Neural progenitor cell (in vitro differentiated cells): Measurements from ENCODE around the gene RSAD2. TPM values are rescaled to one million over a fixed set of nuclear protein-coding genes. Genes with fewer than 3 reads are reported as not detected.
"Not testable (repeated sequence)": the region's sequence is repeated elsewhere in the genome, so short reads cannot be mapped to it uniquely, and the experiment has no call there.

Experiments
- DNase-seq: peaks from one replicate; pipeline ENCODE4 v3.0.0-alpha.2; 2016; ENCODE audit warnings: low spot score
- H2AFZ ChIP-seq: fragments of 200-600 bp; sonication (generic); replicated peaks from 2 replicates; pipeline ENCODE4 v1.6.1; 2016; ENCODE audit warnings: antibody characterized with exemption
- H3F3A ChIP-seq: fragments of 200-600 bp; sonication (generic); 2 replicates; pipeline ENCODE4 v1.6.1; 2016; ENCODE audit warnings: antibody characterized with exemption, low read depth
- H3K27ac ChIP-seq: fragments of 200-600 bp; sonication (generic); 2 replicates; pipeline ENCODE4 v1.5.1; 2016; ENCODE audit warnings: mild to moderate bottlenecking
- H3K27me3 ChIP-seq: fragments of 200-600 bp; sonication (generic); 2 replicates; pipeline ENCODE4 v1.6.1; 2016; ENCODE audit warnings: mild to moderate bottlenecking, moderate library complexity
- H3K36me3 ChIP-seq: fragments of 200-600 bp; sonication (generic); 2 replicates; pipeline ENCODE4 v1.5.1; 2016
- H3K4me1 ChIP-seq: fragments of 200-600 bp; sonication (generic); 2 replicates; pipeline ENCODE4 v1.6.1; 2016; ENCODE audit warnings: mixed run types
- H3K4me2 ChIP-seq: fragments of 200-600 bp; sonication (generic); 2 replicates; pipeline ENCODE4 v1.6.1; 2016
- H3K4me3 ChIP-seq: fragments of 200-600 bp; sonication (generic); 2 replicates; pipeline ENCODE4 v1.5.1; 2016
- H3K79me2 ChIP-seq: fragments of 200-600 bp; sonication (generic); 2 replicates; pipeline ENCODE4 v1.6.1; 2016; ENCODE audit warnings: low read depth
- H3K9ac ChIP-seq: fragments of 200-600 bp; sonication (generic); 2 replicates; pipeline ENCODE4 v1.6.1; 2016
- H3K9me3 ChIP-seq: fragments of 200-600 bp; sonication (generic); 2 replicates; pipeline ENCODE4 v1.5.1; 2016; ENCODE audit warnings: low read depth
- H4K20me1 ChIP-seq: fragments of 200-600 bp; sonication (generic); 2 replicates; pipeline ENCODE4 v1.6.1; 2016; ENCODE audit warnings: low read depth
- H3K27ac Mint-ChIP-seq: 3 replicates; pipeline ENCODE4 v1.8.0; 2021; ENCODE audit warnings: mixed read lengths
- H3K27me3 Mint-ChIP-seq: 2 replicates; pipeline ENCODE4 v1.8.0; 2022; ENCODE audit warnings: low read depth, mild to moderate bottlenecking, inconsistent platforms, moderate library complexity, mixed read lengths; ENCODE audit not compliant: insufficient read depth
- H3K36me3 Mint-ChIP-seq: 3 replicates; pipeline ENCODE4 v1.8.0; 2021; ENCODE audit warnings: mixed read lengths
- H3K4me1 Mint-ChIP-seq: 3 replicates; pipeline ENCODE4 v1.8.0; 2021; ENCODE audit warnings: mixed read lengths
- H3K4me3 Mint-ChIP-seq: 3 replicates; pipeline ENCODE4 v1.8.0; 2021; ENCODE audit warnings: mild to moderate bottlenecking, moderate library complexity, mixed read lengths
- H3K9me3 Mint-ChIP-seq: 3 replicates; pipeline ENCODE4 v1.8.0; 2020; ENCODE audit warnings: mixed read lengths
- CTCF ChIP-seq: fragments of 200-600 bp; sonication (generic); IDR thresholded peaks from 2 replicates; pipeline ENCODE4 v1.5.1; 2017; ENCODE audit warnings: antibody characterized with exemption, mild to moderate bottlenecking
- EZH2 ChIP-seq: fragments of 200-600 bp; sonication (generic); IDR thresholded peaks from 2 replicates; pipeline ENCODE4 v1.6.1; 2017; ENCODE audit warnings: antibody characterized with exemption, mild to moderate bottlenecking, moderate library complexity
- EZH2phosphoT487 ChIP-seq: fragments of 200-600 bp; sonication (generic); IDR thresholded peaks from 2 replicates; pipeline ENCODE4 v1.6.1; 2017; ENCODE audit warnings: antibody characterized with exemption
- total RNA-seq: library from RNA; depleted of rRNA; stranded (reverse); fragments of >200 nt; gene quantifications from 2 replicates; pipeline ENCODE4 v1.2.3, GENCODE V29; 2015; ENCODE audit warnings: low replicate concordance

Gene RSAD2
- total RNA-seq, 1 donor from 2014 or later = not detected

- H3K27me3 Mint-ChIP-seq = no peaks in the 10 kb centered on the region
- H3F3A ChIP-seq = no peaks in the 10 kb centered on the region
- H3K9ac ChIP-seq = no peak overlapping the region
- peaks cover 18% of the 10 kb centered on the region for H3K4me1 Mint-ChIP-seq
- H3K27ac Mint-ChIP-seq = no peak overlapping the region
- H3K4me3 Mint-ChIP-seq = no peak overlapping the region
- H3K4me2 ChIP-seq = no peak overlapping the region
- H3K79me2 ChIP-seq = peaks cover 9% of the 10 kb centered on the region
- no peak for DNase-seq
- no peaks in the 10 kb centered on the region for H3K4me1 ChIP-seq
- H3K36me3 Mint-ChIP-seq = peaks cover 30% of the 10 kb centered on the region
- H3K9me3 ChIP-seq = no peaks in the 10 kb centered on the region
- peaks cover 4% of the 10 kb centered on the region for H4K20me1 ChIP-seq
- peaks cover 27% of the 10 kb centered on the region for H3K9me3 Mint-ChIP-seq
- no peak overlapping the region for H2AFZ ChIP-seq
- no peak for TF ChIP-seq EZH2phosphoT487
- no peak for TF ChIP-seq EZH2
- no peak for TF ChIP-seq CTCF
- H3K27ac ChIP-seq = no peak overlapping the region
- H3K36me3 ChIP-seq = no peaks in the 10 kb centered on the region
- H3K27me3 ChIP-seq = no peaks in the 10 kb centered on the region
- H3K4me3 ChIP-seq = no peak overlapping the region
These were observed 56.3 kb downstream of the RSAD2 start for GRCh38 chr2:6933911-6934310.

- Histone ChIP-seq H3K9ac (no peak overlapping the region), H3K9me3 (no peaks in the 10 kb centered on the region), H4K20me1 (peaks cover 4% of the 10 kb centered on the region), H3K4me2 (no peak overlapping the region), H3K27ac (no peak overlapping the region), H3K36me3 (no peaks in the 10 kb centered on the region), H3K4me1 (no peaks in the 10 kb centered on the region), H3K4me3 (no peak overlapping the region), H2AFZ (no peak overlapping the region), H3K79me2 (peaks cover 13% of the 10 kb centered on the region), H3K27me3 (no peaks in the 10 kb centered on the region), H3F3A (no peaks in the 10 kb centered on the region)
- TF ChIP-seq EZH2 (no peak), EZH2phosphoT487 (no peak), CTCF (no peak)
- Mint-ChIP-seq H3K36me3 (peaks cover 30% of the 10 kb centered on the region), H3K27ac (no peak overlapping the region), H3K4me3 (no peak overlapping the region), H3K27me3 (no peaks in the 10 kb centered on the region), H3K9me3 (peaks cover 30% of the 10 kb centered on the region), H3K4me1 (peaks cover 18% of the 10 kb centered on the region)
- DNase-seq = no peak
These were observed 56.8 kb downstream of the RSAD2 start for GRCh38 chr2:6934345-6934744.

- no peaks in the 10 kb centered on the region for H3K9me3 ChIP-seq
- H3F3A ChIP-seq = no peaks in the 10 kb centered on the region
- Mint-ChIP-seq H3K27me3 (no peaks in the 10 kb centered on the region), H3K36me3 (peaks cover 30% of the 10 kb centered on the region), H3K4me1 (peaks cover 21% of the 10 kb centered on the region), H3K9me3 (peaks cover 30% of the 10 kb centered on the region), H3K27ac (no peak overlapping the region), H3K4me3 (no peak overlapping the region)
- H3K27ac ChIP-seq = no peak overlapping the region
- DNase-seq = no peak
- TF ChIP-seq EZH2phosphoT487 = no peak
- no peak for TF ChIP-seq EZH2
- TF ChIP-seq CTCF = no peak
- no peak overlapping the region for H3K9ac ChIP-seq
- H3K79me2 ChIP-seq = peaks cover 17% of the 10 kb centered on the region
- no peak overlapping the region for H3K4me2 ChIP-seq
- peaks cover 4% of the 10 kb centered on the region for H4K20me1 ChIP-seq
- H2AFZ ChIP-seq = no peak overlapping the region
- H3K27me3 ChIP-seq = no peaks in the 10 kb centered on the region
- H3K4me1 ChIP-seq = peaks cover under 1% of the 10 kb centered on the region
- H3K36me3 ChIP-seq = no peaks in the 10 kb centered on the region
- H3K4me3 ChIP-seq = no peak overlapping the region
These were observed 57.4 kb downstream of the RSAD2 start for GRCh38 chr2:6934758-6935651.

- H3K27me3 Mint-ChIP-seq, H3K27ac ChIP-seq, H3K9me3 ChIP-seq, H3K4me1 ChIP-seq, H3K27ac Mint-ChIP-seq, H3K4me3 ChIP-seq, H3F3A ChIP-seq, H3K4me3 Mint-ChIP-seq, H2AFZ ChIP-seq, H3K36me3 ChIP-seq, H4K20me1 ChIP-seq, H3K4me2 ChIP-seq, H3K9ac ChIP-seq, DNase-seq, H3K27me3 ChIP-seq: not testable (repeated sequence)
- H3K9me3 Mint-ChIP-seq = peaks cover 30% of the 10 kb centered on the region
- H3K79me2 ChIP-seq = peaks cover 17% of the 10 kb centered on the region
- H3K36me3 Mint-ChIP-seq = peaks cover 30% of the 10 kb centered on the region
- H3K4me1 Mint-ChIP-seq = peaks cover 26% of the 10 kb centered on the region
These were observed 58.1 kb downstream of the RSAD2 start for GRCh38 chr2:6935652-6936020.
